ENCODE measurements around the gene SMIM10L2A.
"Not testable (repeated sequence)": the region's sequence is repeated elsewhere in the genome, so short reads cannot be mapped to it uniquely, and the experiment has no call there.

SMIM10L2A gene

DNA sequence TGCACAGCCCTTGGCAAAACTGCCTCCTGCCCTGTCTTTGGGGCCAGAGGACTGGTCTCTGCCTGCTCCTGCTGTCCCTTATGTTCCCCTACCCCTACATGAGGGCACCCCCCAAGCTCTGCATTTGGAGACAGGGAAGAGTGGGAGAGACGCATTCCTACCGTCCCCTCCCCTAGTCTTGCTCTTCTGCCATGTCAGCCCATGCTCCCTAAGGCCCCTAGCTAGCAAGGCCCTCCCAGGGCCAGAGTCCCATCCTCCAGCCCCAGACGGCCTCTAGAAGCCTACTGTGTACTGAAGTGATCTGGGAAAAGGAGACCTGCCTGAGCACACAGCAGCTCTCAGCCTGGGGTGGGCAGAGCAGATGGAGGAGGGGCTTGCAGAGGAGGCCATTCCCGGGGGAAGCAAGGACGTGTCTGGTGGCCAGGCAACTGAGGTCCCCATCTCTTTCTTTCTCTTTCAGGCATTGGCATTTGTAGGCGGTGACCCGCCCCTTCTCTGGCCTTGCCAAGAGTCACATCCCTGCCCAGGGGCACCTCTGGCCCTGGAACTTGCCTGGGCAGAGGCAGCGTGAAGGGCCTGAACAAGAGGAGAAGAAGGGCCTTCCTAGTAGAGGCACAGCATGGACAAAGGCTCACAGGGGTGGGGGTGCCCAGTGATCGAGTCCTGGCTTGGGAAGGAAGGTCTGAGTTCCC lies 1.6 kb downstream of the SMIM10L2A start:
- not testable (repeated sequence) for DNase-seq (ENCODE audit: low spot score)

DNA sequence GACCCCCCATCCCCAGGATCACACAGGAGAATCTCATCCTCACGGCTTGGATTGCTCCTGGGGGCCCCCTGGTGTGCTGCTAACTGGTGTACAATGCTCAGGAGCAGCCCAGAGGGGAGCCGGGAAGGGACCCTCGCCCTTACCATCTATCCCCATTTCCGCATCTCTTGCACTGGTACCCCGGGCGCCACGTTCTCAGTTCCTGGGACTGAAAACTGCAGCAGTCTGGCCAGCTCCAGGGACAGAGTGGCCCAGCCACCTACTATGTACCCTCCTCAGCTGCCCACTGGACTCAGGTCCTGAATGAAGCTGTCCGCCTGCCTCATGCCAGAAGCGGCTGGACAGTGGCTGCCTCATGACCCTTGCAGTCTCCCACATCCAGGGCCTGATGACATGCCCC lies 2.7 kb downstream of the SMIM10L2A start:
- no peak for DNase-seq (ENCODE audit: low spot score)

DNA sequence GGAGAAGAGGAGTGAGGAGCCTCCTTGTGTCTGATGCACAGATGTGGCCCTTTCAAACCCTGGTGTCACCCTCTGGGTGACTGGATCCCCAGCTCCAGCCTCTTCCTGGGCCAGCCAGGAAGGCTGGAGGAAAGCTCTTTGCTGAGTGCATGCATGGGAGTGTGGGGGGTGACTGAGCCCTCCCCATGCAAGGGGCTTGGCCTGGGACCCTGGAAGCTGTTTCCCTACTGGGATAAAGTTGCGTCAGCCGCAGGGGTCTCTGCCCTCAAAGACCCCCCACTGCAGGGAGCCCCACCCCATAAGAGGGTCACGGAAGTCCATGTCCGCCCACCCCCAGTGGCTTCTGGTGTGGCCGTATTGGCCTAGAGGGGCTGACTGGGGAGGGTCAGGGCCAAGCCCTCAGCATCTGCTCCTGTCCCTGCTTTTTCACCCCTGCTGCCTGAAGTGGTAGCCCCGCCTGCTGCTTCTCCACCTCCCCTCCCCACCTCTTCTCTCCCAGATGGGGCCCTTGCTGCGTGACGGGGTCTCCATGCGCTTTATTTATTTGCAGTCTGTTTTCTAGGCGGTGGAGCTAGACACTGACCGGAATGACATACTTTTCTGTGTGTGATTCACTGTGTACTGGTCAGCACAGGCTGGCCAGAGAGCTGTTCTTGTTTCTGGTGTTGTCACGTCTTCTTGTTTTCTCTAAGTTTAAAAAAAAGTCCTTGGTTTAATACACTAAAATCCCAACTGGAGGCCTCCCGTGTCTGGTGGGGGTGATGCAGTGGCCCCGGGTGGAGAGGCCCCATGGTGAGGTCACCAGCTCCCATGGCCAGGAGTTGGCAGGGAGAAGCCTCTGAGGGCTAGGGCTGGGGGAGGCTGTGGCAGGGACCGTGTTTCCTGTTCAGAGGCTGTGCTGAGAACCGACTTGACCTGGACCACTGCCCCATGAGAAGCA lies 3.6 kb downstream of the SMIM10L2A start:
- DNase-seq (ENCODE audit: low spot score): no peak

DNA sequence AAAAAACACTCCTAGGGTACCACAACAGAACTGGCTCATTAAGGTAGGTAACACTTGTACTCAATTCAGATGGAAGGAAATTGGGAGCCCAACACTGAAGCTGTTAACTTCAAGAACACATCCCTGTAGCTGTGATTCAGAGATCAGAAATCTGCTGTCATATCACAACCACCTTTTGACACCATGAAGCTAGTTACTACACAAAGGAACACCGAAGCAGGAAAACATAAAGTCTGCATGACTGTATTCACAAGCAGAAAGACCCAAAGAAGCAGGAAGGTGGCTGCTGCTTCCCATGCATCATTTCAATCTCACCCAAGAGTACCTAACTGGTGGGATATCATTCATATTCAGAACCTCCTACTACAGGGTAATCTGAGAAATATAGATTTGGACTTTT lies 7.7 kb downstream of the SMIM10L2A start:
- no peak for DNase-seq (ENCODE audit: low spot score)

DNA sequence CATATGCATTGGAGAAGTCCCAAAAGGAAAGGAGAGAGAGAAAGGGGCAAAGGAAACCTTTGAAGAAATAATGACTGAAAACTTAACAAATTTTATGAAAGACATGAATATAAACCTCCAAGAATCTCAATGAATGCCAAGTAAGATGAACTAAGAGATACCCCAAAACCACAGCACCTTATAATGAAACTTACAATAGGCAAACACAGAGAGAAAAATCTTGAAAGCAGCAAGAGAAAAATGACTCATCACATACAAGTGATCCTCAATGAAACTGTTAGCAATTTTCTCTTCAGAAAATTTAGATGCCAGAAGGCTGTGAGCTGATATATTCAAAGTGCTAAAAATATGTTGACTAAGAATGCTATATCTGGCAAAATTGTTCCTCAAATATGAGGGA lies 10.1 kb downstream of the SMIM10L2A start:
- DNase-seq (ENCODE audit: low spot score): no peak

DNA sequence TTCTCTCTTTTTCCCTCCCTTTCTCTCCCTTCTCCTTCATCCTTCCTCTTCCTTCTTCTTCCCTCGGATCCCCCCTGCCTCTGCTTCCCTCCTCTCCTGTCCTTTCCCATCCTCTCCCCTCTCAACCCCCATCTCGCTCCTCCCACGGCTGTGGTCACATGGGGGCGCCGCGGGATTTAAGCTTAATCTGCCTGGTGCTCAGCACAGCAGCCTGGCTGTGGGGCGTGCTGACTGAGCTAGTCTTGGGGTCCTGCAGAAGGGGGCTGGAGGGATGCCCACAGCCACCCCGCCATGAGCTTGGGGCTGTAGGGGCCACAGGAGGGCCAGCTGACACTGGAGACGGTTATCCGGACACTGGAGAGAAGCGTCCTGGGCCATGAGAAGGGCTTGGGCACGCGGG lies 10.7 kb downstream of the SMIM10L2A start:
- no peak for DNase-seq (ENCODE audit: low spot score)

DNA sequence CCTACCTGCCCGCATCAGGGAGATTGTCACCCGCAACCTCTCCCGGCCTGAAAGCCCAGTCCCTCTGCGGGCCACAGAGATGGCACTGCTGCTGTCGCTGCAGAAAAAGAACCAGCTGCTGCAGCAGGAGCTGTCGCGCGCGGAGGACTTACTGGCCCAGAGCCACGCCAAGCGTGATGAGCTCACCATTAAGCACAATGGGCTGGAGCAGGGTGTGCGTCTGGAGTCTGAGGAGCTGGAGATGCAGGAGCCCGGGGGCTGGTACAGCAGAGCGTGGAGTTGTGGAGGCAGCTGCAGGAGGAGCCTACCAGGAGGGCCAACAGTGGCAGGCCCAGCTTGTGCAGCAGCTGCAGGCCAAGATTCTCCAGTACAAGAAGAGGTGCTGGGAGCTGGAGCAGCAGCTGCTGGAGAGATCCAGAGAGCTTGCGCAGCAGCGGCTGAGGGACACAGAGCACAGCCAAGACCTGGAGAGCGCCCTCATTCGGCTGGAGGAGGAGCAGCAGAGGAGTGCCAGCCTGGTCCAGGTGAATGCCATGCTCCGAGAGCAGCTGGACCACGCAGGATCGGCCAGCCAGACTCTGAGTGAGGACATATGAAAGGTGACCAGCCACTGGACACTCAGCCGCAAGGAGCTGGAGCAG lies 11.3 kb downstream of the SMIM10L2A start:
- peak; percentile 12 for DNase-seq (ENCODE audit: low spot score)

DNA sequence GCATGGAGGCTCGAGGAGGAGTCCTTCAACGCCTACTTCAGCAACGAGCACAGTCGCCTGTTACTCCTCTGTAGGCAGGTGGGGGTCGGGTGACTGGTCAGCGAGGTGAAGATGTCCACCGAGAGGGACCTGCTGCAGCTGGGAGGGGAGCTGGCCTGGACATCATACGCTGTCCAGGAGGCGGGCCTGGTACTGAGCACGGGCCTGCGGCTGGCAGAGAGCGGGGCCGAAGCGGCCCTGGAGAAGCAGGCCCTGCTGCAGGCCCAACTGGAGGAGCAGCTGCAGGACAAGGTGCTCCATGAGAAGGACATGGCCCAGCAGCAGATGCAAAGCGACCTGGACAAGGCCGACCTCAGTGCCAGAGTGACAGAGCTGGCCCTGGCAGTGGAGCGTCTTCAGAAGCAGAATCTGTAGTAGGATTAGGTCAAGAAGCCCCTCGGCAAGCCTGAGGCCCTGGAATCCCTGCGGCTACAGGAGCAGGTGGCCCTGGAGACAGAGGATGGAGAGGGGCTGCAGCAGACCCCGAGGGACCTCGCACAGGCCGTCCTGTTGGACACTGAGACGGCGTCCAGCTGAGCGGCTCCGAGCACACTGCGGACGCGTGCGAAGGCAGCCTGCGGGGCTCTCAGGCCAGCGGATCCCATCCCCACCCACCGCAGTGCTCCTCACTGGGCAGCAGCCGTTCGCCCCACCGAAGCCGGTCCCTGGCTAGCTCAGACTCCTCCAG lies 11.9 kb downstream of the SMIM10L2A start:
- no peak for DNase-seq (ENCODE audit: low spot score)

DNA sequence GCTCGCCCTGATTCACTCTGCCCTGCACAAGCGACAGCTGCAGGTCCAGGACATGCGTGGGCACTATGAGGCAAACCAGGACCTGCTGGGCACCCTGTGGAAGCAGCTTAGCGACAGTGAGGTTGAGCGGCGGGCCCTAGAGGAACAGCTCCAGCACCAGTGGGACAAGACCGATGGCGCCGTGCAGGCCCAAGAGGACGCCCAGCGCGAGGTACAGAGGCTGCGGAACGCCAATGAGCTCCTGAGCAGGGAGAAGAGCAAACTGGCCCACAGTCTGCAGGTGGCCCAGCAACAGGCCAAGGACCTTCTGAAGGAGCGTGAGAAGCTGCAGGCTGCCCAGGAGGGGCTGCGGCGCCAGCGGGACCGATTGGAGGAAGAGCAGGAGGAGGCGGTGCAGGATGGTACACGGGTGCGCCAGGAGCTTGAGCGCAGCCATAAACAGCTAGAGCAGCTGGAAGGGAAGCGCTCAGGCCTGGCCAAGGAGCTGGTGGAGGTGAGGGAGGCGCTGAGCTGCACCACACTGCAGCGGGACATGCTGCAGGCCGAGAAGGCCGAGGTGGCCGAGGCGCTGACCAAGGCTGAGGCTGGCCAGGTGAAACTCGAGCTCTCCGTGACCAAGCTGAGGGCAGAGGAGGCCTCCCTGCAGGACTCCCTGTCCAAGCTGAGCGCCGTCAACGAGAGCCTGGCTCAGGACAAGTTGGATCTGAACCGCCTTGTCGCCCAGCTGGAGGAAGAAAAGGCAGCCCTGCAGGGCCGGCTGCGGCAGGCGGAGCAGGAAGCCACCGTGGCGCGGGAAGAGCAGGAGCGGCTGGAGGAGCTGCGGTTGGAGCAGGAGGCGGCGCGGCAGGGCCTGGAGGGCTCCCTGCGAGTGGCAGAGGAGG lies 12.8 kb downstream of the SMIM10L2A start:
- DNase-seq (ENCODE audit: low spot score): no peak

DNA sequence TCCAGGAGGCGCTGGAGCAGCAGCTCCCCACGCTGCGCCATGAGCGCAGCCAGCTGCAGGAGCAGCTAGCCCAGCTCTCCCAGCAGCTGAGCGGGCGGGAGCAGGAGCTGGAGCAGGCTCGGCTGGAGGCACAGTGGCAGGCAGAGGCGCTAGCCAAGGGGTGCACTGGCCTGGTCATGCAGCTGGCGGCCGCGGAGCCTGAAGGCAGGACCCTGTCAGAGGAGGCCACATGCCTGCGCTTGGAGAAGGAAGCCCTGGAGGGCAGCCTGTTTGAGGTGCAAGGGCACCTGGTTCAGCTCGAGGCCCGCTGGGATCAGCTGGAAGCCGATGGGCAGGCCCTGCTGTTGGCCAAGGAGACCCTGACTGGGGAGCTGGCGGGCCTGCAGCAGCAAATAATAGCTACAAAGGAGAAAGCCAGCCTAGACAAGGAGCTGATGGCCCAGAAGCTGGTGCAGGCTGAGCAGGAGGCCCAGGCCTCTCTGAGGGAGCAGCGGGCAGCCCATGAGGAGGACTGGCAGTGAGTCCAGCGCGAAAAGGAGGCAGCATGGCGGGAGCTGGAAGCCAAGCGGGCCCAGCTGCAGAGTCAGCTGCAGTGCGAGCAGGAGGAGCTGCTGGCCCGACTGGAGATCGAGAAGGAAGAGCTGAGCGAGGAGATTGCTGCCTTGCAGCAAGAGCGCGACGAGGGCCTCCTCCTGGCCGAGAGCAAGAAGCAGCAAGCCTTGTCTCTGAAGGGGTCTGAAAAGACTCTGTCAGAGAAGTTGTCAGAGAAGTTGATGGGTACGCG lies 13.6 kb downstream of the SMIM10L2A start:
- no peak for DNase-seq (ENCODE audit: low spot score)

DNA sequence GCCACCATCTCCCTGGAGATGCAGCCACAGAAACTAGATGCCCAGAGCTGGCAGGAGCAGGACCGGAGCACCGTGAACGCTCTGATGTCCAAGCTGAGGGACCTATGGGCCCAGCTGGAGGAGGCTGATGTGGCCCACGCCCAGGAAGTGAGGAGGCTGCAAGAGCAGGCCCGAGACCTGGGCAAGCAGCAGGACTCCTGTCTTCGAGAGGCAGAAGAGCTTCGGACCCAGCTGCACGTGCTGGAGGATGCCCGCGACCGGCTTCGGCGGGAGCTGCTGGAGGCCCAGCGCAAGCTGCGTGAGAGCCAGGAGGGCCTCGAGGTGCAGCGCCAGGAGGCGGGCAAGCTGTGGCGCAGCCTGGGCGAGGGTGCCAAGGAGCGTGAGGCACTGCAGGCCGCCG lies 14.2 kb downstream of the SMIM10L2A start:
- no peak for DNase-seq (ENCODE audit: low spot score)

DNA sequence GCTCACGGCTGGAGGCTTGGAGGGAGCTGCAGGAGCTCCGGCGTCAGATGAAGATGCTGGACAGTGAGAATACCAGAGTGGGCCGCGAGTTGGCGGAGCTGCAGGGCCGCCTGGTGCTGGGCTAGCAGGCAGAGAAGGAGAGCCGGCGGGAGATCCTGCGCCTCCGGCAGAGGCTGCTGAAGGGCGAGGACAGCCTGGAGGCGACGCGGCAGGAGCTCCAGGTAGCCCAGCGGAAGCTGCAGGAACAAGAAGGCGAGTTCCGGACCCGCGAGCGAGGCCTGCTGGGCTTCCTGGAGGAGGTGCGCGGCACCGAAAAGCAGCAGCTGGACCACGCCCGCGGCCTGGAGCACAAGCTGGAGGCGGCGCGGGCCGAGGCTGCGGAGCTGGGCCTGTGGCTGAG lies 14.7 kb downstream of the SMIM10L2A start:
- DNase-seq (ENCODE audit: low spot score): no peak

DNA sequence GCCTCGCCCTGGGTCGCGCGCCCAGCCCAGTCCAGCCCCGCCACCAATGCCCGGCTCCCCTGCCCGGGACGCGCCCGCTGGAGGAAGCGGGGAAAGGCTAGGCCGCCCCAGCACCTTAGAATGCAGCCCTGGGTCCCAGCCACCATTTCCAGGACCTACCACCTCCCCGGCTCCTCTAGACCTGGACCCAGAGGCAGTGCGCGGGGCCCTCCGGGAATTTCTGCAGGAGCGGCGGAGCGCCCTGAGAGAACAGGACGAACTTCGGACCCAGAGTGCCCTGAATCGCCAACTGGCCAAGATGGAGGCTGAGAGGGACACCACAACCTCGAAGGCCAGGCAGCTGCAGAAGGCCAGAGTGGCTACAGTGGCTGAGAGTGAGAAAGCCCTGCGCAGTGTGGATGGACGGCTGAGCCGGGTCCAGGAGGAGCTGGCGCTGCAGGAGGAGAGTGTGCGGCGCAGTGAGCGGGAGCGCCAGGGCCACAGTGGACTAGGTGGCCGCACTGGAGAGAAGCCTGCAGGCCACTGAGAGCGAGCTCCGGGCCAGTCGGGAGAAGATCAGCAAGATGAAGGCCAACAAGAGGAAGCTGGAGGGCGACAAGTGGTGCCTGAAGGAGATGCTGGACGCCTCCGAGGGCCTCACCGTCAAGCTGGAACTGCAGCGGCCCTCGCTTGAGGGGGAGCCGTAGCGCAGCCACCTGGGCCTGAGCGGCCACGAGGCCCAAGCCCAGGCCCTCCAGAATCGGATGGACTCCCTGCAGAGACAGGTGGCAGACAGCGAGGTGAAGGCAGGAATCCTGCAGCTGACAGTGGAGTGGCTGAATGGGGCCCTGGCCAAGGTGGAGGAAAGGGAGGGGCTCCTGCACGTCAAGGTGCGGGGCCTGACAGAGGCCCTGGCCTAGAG lies 15.5 kb downstream of the SMIM10L2A start:
- no peak for DNase-seq (ENCODE audit: low spot score)

DNA sequence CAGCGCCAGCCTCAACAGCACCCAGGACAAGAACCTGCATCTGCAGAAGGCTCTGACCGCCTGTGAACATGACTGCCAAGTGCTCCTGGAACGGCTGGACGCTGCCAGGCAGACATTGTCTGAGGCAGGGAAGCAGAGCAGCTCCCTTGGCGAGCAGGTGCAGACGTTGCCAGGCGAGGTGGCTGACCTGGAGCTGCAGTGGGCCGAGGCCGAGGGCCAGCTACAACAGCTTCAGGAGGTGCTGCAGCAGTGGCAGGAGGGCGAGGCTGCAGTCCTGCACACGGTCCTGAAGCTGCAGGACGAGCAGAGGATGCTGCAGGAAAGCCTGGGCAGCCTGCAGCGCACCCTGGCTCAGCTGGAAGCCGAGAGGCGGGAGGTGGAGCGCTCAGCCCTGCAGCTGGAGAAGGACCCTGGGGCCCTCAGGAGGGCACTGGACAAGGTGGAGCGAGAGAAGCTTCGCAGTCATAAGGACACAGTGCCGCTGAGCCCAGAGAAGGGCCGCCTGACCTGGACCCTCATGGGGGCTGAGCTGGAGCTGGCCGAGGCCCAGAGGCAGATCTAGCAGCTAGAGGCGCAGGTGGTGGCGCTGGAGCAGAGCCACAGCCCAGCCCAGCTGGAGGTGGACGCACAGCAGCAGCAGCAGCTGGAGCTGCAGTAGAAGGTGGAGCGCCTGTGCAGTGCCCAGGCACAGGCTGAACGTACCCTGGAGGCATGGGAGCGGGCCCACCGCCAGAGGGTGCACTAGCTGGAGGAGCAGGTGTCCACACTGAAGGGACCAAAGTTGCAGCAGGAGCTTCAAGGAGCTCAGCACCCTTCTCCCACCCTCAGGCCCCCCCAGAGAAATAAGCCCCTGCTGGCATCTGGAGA lies 16.4 kb downstream of the SMIM10L2A start:
- no peak for DNase-seq (ENCODE audit: low spot score)

DNA sequence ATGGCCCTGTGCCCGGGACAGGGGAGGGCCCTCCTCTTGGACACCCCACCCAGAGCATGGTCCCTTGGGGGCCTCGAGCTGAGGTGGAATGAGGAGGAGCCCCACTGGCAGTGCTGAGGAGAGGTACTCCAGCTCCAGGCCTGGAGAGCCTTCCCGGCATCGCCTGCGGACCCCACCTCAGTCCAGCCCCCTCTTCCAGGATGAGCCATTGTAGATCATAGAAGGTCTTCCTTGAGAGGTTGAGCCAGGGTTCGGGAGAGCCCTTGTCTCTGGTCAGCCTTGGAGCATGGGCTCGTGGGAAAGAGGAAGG lies 16.9 kb downstream of the SMIM10L2A start:
- DNase-seq (ENCODE audit: low spot score): no peak

DNA sequence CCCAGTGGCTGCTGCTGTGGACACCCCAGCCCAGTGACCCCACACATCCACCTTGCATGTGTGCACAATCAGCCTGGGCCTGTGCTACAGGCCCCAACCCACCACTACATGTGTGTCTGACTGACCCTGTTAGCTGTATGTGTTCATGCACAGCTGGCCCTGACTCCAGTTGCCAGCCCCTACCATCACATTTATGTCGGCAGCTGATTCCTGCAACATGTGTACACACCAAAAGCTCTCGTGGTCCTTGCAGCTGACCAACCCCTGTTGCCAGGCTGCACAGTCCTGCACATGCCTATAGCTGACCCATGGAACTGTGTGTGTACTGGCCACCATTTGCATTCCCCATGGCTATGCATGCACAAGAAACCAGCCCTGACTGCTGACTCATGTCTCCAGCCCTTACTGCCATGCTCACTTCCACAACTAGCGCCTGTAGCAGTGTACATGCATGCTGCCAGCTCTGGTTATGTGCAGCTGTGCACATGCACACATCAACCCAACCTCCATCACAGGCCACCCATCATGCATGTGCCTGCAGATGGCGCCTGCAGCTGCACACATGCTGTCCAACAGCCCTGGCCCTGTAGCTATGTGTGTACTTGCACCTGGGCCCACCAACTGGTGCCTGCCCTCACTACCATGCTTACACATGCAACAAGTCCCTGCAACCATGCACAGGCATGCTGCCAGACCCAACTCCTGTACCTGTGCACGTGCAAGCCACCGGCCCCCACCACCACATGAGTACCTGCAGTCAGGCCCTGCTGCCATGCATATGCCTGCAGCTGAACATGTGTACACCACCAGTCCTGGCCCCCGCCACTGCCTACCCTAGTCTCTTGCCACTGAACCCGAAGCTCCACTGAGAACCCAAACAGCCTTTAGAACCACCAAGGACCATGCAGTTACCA lies 28.1 kb downstream of the SMIM10L2A start:
- no peak for DNase-seq (ENCODE audit: low spot score)

DNA sequence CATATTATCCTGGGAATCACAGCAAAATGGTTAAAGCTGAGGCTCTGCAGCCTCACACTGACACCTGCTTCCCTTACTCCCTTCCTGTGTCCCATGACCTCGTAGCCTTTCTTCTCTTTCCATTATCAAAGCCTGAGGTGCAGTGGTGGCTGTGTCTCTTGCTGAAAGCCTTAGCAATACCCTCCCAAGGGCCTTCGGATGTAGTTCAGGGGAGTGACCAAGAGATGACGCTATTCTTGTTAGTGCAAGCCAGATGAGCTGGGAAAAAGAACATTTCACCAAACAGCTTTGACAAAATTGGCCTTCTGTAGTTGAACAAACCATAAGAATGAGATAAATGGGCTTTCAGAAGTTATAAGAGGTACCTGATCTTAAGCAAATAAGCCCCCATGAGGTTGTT lies 31.6 kb downstream of the SMIM10L2A start:
- no peak for DNase-seq (ENCODE audit: low spot score)

Measured in globus pallidus (tissue), 1 donor.